SK-N-DZ (cell line): ENCODE data around the gene BRD1.

ENCODE experiments used
- DNase-seq: peaks from one replicate; pipeline ENCODE4 v3.0.0-alpha.2; 2015; ENCODE audit warnings: low spot score

Gene BRD1

GRCh38 chr22:49801391-49802060 lies 26.1 kb downstream of the BRD1 start:
- no peak for DNase-seq

- DNase-seq: no peak
Observed at GRCh38 chr22:49800408-49801238, 27.1 kb downstream of the BRD1 start.

- DNase-seq: no peak
Observed at GRCh38 chr22:49799431-49800075, 28.1 kb downstream of the BRD1 start.

- no peak for DNase-seq
Observed at GRCh38 chr22:49798486-49799151, 29.1 kb downstream of the BRD1 start.

- DNase-seq: no peak
Observed at GRCh38 chr22:49797706-49798105, 30.0 kb downstream of the BRD1 start.

- no peak for DNase-seq
Observed at GRCh38 chr22:49796596-49797270, 30.9 kb downstream of the BRD1 start.

GRCh38 chr22:49795521-49795920 lies 32.2 kb downstream of the BRD1 start:
- no peak for DNase-seq

GRCh38 chr22:49793871-49794270 lies 33.8 kb downstream of the BRD1 start:
- DNase-seq: no peak

GRCh38 chr22:49793296-49793695 lies 34.4 kb downstream of the BRD1 start:
- DNase-seq: no peak

- no peak for DNase-seq
Observed at GRCh38 chr22:49792107-49792506, 35.6 kb downstream of the BRD1 start.

- no peak for DNase-seq
Observed at GRCh38 chr22:49791682-49792081, 36.0 kb downstream of the BRD1 start.

GRCh38 chr22:49790912-49791311 lies 36.8 kb downstream of the BRD1 start:
- no peak for DNase-seq

GRCh38 chr22:49789289-49790141 lies 38.2 kb downstream of the BRD1 start:
- DNase-seq: no peak

GRCh38 chr22:49788504-49788903 lies 39.2 kb downstream of the BRD1 start:
- no peak for DNase-seq

- DNase-seq: no peak
Observed at GRCh38 chr22:49787861-49788260, 39.8 kb downstream of the BRD1 start.

- no peak for DNase-seq
Observed at GRCh38 chr22:49786976-49787706, 40.5 kb downstream of the BRD1 start.

GRCh38 chr22:49785841-49786471 lies 41.7 kb downstream of the BRD1 start:
- no peak for DNase-seq

GRCh38 chr22:49785046-49785521 lies 42.6 kb downstream of the BRD1 start:
- DNase-seq: no peak

- DNase-seq: no peak
Observed at GRCh38 chr22:49784630-49784971, 43.1 kb downstream of the BRD1 start.
